Measurements from ENCODE around the gene GRIK3. TPM values are rescaled to one million over a fixed set of nuclear protein-coding genes. Genes with fewer than 3 reads are reported as not detected.
"Not testable (repeated sequence)": the region's sequence is repeated elsewhere in the genome, so short reads cannot be mapped to it uniquely, and the experiment has no call there.

GRIK3 gene
- total and polyA plus RNA-seq, 2 experiments from 2014 or later, result 0.31 to 2.9 TPM

DNA sequence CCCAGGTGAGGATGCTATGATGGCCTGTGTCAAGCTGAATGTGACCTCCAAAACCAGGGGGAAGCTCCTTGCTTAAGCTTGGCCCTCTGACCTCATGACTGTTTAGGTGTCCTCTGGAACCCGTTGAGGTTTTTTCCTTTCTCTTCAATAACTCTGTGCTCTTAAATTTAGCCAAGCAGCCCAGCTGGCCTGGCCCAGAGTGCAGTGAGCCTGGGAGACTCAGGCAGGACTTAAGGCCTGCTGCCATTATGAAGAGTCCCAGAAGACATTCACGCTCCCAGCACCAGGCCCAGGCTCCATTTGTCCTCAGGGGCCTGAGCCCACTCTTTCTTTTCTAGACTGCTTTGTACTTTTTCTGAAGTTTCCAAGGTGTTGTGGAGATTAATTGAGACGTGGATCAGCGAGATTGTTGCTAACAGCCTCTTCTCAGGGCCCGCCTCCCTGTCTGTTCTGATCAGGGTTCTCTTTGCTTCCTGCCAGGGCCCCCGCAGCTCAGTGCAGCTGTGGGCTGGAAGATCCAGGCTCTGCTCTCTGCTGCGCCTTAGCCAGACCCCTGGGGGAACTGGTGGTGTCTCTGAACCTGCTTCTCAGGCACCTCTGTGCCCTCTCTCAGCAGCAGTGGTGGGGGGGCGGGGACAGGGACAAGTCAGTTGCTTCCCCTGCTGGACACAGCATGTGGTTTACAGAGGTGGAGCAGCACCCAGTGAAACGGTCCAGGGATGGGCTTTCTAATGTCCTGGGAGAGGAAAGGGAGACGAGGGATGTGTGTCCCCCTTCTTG, 124.2 kb downstream of the GRIK3 start:
- Mint-ChIP-seq H3K27ac (0 out of 2 replicates have a peak overlapping the region, but pooled peaks have one; percentile 21), H3K4me3 (no peak overlapping the region), H3K27me3 (ENCODE audit: insufficient read depth, low read depth, poor library complexity) (peaks cover 14% of the 10 kb centered on the region), H3K36me3 (ENCODE audit: low read depth) (no peaks in the 10 kb centered on the region), H3K4me1 (peaks cover 20% of the 10 kb centered on the region), H3K9me3 (peaks cover 5% of the 10 kb centered on the region; the same call in 2 of the 3 replicates)
- Histone ChIP-seq H4K20me1 (replicated peaks; ENCODE audit: insufficient read depth) (no peaks in the 10 kb centered on the region), H3K79me2 (replicated peaks; ENCODE audit: insufficient read depth) (no peaks in the 10 kb centered on the region), H3F3A (replicated peaks; ENCODE audit: low read depth) (no peaks in the 10 kb centered on the region), H3K27me3 (ENCODE audit: insufficient read depth) (no peaks in the 10 kb centered on the region), H2AFZ (no peak overlapping the region), H3K4me2 (no peak overlapping the region), H3K9me2 (ENCODE audit: insufficient read depth) (no peaks in the 10 kb centered on the region), H3K27ac (ENCODE audit: low read depth) (no peak overlapping the region), H3K4me1 (ENCODE audit: insufficient read depth) (no peaks in the 10 kb centered on the region), H3K4me3 (no peak overlapping the region), H3K36me3 (ENCODE audit: insufficient read depth) (no peaks in the 10 kb centered on the region)
- peak; percentile 37 for ATAC-seq
- TF ChIP-seq JUNB (IDR thresholded peaks at IDR 0.05; ENCODE audit: unreplicated experiment) (no peak), POLR2AphosphoS5 (IDR thresholded peaks at IDR 0.05; ENCODE audit: low read depth) (no peak), CREB1 (CRISPR knock-in tag; IDR thresholded peaks at IDR 0.05; ENCODE audit: low read depth) (no peak)
- TF ChIP-seq, protein P1, sequence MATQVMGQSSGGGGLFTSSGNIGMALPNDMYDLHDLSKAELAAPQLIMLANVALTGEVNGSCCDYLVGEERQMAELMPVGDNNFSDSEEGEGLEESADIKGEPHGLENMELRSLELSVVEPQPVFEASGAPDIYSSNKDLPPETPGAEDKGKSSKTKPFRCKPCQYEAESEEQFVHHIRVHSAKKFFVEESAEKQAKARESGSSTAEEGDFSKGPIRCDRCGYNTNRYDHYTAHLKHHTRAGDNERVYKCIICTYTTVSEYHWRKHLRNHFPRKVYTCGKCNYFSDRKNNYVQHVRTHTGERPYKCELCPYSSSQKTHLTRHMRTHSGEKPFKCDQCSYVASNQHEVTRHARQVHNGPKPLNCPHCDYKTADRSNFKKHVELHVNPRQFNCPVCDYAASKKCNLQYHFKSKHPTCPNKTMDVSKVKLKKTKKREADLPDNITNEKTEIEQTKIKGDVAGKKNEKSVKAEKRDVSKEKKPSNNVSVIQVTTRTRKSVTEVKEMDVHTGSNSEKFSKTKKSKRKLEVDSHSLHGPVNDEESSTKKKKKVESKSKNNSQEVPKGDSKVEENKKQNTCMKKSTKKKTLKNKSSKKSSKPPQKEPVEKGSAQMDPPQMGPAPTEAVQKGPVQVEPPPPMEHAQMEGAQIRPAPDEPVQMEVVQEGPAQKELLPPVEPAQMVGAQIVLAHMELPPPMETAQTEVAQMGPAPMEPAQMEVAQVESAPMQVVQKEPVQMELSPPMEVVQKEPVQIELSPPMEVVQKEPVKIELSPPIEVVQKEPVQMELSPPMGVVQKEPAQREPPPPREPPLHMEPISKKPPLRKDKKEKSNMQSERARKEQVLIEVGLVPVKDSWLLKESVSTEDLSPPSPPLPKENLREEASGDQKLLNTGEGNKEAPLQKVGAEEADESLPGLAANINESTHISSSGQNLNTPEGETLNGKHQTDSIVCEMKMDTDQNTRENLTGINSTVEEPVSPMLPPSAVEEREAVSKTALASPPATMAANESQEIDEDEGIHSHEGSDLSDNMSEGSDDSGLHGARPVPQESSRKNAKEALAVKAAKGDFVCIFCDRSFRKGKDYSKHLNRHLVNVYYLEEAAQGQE (IDR thresholded peaks at IDR 0.05; ENCODE audit: unreplicated experiment), result no peak
- TF ChIP-seq, protein P2, sequence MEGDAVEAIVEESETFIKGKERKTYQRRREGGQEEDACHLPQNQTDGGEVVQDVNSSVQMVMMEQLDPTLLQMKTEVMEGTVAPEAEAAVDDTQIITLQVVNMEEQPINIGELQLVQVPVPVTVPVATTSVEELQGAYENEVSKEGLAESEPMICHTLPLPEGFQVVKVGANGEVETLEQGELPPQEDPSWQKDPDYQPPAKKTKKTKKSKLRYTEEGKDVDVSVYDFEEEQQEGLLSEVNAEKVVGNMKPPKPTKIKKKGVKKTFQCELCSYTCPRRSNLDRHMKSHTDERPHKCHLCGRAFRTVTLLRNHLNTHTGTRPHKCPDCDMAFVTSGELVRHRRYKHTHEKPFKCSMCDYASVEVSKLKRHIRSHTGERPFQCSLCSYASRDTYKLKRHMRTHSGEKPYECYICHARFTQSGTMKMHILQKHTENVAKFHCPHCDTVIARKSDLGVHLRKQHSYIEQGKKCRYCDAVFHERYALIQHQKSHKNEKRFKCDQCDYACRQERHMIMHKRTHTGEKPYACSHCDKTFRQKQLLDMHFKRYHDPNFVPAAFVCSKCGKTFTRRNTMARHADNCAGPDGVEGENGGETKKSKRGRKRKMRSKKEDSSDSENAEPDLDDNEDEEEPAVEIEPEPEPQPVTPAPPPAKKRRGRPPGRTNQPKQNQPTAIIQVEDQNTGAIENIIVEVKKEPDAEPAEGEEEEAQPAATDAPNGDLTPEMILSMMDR (conservative IDR thresholded peaks at IDR 0.05; ENCODE audit: low read depth in 2 of 2), result no peak
- DNase-seq (ENCODE audit: low spot score), result no peak

- H3K36me3 Mint-ChIP-seq (ENCODE audit: low read depth); H3F3A ChIP-seq (replicated peaks; ENCODE audit: low read depth); H3K4me1 ChIP-seq (ENCODE audit: insufficient read depth); H3K79me2 ChIP-seq (replicated peaks; ENCODE audit: insufficient read depth); H3K27ac Mint-ChIP-seq; H3K9me2 ChIP-seq (ENCODE audit: insufficient read depth); H3K36me3 ChIP-seq (ENCODE audit: insufficient read depth); H4K20me1 ChIP-seq (replicated peaks; ENCODE audit: insufficient read depth); H3K4me3 Mint-ChIP-seq; DNase-seq (ENCODE audit: low spot score); H3K4me3 ChIP-seq; ATAC-seq; H3K27ac ChIP-seq (ENCODE audit: low read depth); H3K4me2 ChIP-seq; H2AFZ ChIP-seq; H3K9me3 Mint-ChIP-seq; H3K27me3 ChIP-seq (ENCODE audit: insufficient read depth): not testable (repeated sequence)
- Mint-ChIP-seq H3K4me1 (peaks cover 20% of the 10 kb centered on the region), H3K27me3 (ENCODE audit: insufficient read depth, low read depth, poor library complexity) (peaks cover 13% of the 10 kb centered on the region)
Measured at GRCh38 chr1:36909359-36909758, 125.0 kb downstream of the GRIK3 start.
